GM19025 (cell line): ENCODE data around the gene CCDC174.

Experiments
- ATAC-seq: cut with Tn5 transposase; IDR thresholded peaks from one replicate; pipeline ENCODE4 v1.9.1; 2021; ENCODE audit warnings: mild to moderate bottlenecking, low read depth, moderate library complexity; ENCODE audit not compliant: unreplicated experiment

Gene CCDC174

DNA sequence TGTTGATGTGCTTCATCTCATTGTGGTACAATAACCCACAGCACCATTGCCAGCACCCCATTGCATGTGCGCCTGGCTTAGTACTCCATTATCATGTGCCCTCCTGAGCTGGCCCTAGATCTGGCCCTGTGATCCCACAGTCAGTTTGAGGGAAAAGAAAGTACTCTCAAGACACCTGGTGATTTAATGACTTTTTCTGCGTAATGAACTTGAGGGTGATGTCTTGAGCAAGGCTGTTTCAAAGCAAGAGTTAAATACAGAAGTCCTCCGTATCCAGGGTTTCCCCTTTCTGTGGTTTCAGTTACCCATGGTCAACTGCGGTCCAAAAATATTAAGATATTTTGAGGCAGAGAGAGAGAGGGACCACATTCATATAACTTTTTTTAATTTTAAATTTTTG lies 39.7 kb downstream of the CCDC174 start:
- no peak for ATAC-seq

DNA sequence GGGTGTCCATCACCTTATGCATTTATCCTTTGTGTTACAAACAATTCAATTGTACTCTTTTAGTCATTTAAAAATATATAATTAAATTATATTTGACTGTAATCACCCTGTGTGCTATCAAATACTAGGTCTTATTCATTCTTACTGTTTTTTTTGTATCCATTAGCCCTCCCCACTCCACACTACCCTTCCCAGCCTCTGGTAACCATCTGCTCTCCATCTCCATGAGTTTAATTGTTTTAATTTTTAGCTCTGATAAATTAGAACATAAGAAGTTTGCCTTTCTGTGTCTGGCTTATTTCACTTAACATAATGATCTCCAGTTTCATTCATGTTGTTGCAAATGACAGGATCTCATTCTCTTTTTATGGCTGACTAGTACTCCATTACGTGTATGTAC lies 40.2 kb downstream of the CCDC174 start:
- ATAC-seq = no peak

DNA sequence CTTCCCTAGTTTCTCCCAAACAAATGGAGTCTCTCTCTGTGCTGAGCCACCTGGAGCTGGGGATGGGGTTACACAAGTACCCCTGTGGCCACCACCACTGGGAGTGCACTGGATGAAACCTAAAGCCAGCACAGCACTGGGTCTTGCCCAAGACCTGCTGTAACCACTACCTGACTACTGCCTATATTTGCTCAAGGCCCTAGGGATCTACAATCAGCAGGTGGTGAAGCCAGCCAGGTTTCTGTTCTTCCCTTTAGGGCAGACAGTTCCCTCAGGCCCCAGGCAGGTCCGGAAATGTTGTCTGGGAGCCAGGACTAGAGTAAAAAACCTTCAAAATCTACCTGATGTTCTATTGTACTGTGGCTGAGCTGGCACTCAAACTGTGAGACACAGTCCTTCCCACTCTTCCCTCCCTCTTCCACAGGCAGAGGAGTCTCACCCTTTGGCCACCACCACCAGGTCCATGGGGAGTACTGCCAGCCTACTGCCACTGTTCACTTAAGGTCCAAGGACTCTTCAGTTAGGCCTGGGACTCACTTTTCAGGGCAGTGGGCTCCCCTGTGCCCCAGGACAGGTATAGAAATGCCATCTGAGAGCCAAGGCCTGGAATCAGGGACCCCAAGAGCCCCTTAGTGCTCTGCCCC lies 47.2 kb downstream of the CCDC174 start:
- ATAC-seq = no peak

DNA sequence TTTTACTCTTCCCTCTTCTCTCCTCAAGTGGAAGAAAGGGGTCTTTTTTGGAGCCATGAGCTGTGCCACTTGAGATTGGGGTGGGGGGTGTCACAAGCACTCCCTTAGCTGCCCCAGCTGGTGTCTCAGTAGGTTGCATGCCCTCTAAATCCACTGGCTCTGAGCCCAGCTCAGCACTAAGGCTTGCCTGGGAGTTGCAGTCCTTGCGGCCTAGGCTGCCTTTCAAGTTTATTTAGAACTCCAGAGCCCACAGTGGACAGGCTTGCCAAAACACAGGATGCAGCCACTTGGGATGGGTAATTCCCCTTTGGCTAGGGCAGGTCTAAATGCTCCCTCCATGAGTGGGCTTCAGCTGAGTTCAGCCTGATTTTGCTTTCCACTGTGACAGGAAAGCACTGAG lies 48.1 kb downstream of the CCDC174 start:
- ATAC-seq = no peak

DNA sequence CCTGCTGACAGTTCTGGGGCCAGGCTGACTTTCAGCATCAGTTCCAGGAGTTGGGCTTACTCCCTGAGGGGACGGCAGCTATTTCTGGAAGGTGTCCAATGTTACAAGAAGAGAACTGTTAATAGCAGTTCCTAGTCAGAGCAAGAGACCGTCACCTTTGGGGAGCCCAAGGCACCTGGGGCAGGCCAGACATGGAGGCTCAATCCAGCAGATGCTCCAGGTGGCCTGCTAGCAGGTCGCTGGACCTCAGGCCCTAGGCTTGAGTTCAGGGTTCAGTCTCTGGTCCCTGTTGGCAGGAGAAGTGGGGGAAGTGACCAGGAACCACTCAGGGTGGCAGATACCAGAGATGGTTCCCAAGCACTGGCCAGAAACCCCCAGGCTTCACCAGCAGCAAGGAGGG lies 49.3 kb downstream of the CCDC174 start:
- ATAC-seq = no peak

DNA sequence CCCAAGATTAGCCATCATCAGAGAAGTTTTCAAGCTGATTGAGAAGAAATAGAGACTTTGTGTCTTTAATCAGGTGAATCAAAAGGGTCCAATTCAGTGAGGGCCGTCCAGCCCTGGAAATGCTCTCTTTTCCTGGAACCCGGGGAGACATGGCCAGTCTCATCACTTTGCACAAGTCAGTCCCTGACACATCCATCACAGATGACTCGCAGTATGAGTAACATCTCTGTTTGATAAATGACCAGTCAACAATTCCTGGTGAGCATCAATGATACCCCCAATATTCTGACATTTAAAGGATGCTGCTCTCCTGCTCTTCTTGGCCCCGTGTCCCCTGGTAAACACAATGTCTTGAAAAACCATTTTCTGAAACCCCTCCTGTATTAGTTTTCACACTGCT lies 50.1 kb downstream of the CCDC174 start:
- ATAC-seq = no peak

DNA sequence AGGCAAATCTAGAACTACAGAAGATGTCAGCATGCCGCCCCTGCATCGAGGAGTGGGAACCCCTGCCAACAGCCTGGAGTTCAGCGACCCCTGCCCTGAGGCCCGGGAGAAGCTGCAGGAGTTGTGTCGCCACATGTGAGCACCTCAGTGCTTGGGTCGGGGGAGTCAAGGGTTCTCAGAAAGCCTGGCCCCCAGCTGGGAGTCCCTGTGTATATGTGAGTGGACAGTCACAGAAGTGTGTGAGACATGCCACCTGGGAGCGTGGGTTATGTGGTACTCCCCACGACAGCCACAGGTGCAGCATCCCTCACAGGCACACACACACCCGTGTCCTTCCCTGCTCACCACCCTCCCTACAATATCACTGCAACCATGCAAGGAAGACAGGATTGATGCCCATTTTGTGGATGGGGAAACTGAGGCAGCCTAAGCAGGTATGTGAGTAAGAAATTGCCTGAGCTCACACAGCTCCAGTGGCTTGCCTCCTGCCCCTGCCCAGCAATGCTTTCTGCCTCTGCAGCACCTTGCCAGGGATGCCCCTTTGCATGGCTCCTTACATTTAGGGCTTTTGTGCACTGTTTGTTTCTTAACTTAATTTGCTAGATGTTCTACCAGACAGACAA lies 51.7 kb downstream of the CCDC174 start:
- ATAC-seq = no peak

DNA sequence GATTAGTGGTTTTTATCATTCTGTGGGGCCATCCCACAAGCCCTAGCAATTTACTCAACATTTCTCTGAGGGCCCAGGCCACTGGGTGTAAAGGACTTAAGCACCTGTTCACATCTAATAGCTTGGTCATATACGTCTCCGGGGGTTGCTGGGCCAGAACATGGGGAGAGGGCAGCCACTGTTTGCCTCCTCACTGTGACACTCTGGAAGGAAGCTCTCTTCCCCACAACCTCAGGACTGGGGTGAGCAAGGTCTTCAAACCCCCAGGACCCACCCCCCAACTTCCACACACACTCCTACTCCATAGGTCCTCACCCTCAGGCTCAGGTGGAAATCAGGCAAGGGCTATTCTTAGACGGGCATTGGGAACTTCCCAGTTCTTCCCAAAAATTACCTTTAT lies 52.2 kb downstream of the CCDC174 start:
- no peak for ATAC-seq

DNA sequence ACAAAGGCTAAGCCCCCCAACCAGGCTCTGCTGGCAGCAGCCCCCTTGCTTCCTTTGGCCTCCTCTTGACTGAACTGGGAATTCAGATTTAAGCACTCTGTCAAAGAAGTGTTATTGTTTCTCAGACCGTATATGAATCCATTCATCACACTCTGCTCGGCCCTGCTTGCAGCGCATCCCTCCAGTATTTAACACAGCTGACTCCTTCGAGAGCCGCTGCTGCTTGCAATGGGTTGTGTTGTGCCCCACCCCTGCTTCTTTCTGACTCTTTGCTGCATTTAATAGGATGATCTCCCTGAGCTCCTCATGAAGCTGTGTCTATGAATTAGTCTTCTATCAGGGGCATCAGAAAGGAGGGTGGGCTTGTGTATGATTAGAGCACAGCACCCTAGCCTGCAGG lies 54.5 kb downstream of the CCDC174 start:
- no peak for ATAC-seq

DNA sequence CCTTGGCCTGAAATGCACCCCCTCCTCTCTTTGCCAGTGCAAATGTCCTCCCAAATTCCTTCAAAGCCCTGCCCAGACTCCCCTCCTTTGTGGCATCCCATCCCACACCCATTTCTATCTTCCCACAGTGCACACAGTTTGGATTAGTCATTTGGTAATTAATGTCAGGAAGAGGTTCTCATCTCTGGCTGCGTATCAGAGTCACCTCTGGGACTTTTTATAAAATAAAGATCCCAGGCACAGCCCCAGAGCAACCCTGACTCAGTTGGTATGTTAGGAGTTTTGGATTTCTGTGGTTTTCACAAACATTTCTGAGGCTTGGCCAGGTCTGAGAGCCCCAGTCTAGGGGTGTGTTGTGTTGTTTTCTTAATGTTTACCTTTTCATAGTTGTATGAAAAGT lies 65.0 kb downstream of the CCDC174 start:
- ATAC-seq = no peak

DNA sequence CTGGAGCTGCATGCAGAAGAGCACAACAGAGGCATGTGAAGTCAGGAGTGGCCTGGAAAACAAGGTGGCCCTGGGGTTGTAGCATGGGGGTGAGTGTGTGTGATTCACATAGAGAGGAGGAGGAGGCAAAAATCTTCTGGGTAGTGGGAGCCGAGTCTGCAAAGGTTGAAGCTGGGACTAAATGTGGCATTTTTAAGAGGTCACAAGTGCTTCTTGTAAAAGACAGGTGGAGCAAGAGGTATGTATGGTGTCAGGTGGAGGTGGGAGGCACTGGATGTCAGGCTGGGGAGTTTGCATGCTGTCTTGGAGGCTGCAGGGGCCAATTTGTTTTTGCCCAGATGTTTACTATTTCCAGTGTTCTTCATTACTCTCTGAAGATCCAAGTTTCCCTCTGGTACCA lies 65.7 kb downstream of the CCDC174 start:
- no peak for ATAC-seq

DNA sequence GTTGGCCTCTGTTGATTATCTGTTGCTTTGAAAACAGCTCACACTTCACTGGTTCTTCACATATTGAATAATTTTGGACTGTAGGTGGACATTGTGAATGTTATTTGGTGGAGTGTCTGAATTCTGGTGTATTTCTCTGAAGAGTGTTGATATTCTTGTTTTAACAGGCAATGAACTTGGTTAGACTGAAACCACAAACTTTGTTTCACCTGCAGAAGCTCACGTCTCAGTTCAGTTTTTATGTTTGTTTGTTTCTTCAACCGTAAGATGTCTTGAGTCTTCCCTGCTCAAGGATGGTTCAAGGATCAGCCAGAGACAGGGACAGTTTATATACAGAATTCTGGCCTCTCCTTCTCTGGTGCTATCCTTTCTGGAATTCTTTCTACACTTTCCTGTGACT lies 67.0 kb downstream of the CCDC174 start:
- no peak for ATAC-seq

DNA sequence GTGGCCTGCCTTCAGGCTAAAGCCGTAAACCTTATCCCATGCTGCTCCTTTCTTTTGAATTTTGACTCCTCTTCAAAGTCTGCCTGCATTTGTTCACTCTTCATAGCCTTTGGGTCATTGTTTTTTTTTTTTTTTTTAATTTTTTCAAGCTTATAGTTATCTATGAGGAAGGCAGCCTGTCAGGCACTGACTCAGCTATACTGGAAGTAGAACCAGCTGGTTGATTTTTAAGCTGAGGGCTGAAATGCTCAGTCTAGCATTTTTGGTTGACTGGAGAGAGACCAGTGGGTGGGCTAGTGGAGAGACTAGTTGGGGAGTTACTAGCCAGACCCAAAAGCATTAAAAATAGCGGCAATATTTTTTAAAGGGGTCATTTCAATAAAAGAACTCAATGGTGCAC lies 67.4 kb downstream of the CCDC174 start:
- ATAC-seq = no peak

DNA sequence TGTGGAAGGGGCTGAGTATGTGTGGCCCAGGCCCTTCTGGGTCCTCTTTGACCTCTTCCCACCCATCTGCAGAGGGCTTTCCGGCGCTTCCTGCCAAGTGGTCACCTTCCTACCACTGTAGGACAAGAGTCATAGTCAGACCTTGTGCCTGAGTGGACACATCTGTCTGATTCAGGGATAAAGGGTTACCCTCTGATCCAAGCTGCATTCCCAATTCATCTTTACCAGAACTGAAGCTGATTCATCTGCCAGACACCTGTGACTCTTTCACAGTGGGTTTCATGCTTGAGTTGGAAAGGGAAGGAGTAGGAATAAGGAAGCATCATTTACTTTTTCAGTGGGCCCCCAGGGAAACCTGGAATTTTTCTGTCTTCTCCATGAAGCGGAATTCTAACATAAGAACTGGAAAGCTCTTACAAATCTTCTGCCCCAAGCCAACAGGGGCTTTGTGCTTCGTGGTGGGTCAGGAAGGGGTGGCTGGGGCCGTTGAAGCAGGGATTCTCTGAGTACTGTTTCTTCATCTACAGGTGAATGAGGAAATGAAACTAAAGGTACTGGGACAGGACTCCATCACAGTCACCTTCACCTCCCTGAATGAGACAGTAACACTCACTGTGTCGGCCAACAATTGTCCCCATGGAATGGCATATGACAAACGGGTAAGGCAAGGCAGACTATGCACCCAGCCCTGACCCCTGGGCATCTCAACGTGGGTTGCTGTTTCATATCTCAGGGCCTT lies 69.7 kb downstream of the CCDC174 start:
- no peak for ATAC-seq
